Measurements from ENCODE around the gene CDCA8. TPM values are rescaled to one million over a fixed set of nuclear protein-coding genes. Genes with fewer than 3 reads are reported as not detected.
"Not testable (repeated sequence)": the region's sequence is repeated elsewhere in the genome, so short reads cannot be mapped to it uniquely, and the experiment has no call there.

The CDCA8 gene
- total RNA-seq, 1 donor from 2014 or later: 2.9 TPM

GRCh38 chr1:37680933-37681332 is 11.4 kb upstream of the CDCA8 start:
- DNase-seq: no peak
- no peak for TF ChIP-seq CTCF (IDR thresholded peaks at IDR 0.05)
- ATAC-seq (ENCODE audit: low read depth): no peak
- H3K36me3 Mint-ChIP-seq (ENCODE audit: low read depth): peaks cover 43% of the 10 kb centered on the region
- no peak overlapping the region for H3K4me3 Mint-ChIP-seq
- no peaks in the 10 kb centered on the region for H3K27me3 Mint-ChIP-seq
- H3K27ac Mint-ChIP-seq: no peak overlapping the region
- intact Hi-C loops (cut with micrococcal nuclease): no loop called here
- ChIA-PET POLR2A (interaction anchor here (0.6 to 2.4 kb wide), 3 partner anchors 10 to 171 kb away, joined by 4 to 9 read pairs (median 9); a partner anchor contains a TSS), CTCF (interaction anchor here (1.2 to 8.9 kb wide), 6 partner anchors 22 to 194 kb away, joined by 4 to 181 read pairs (median 10); no protein-coding TSS in a partner anchor)
- H3K9me3 Mint-ChIP-seq: no peaks in the 10 kb centered on the region
- H3K4me1 Mint-ChIP-seq: peaks cover 22% of the 10 kb centered on the region

- POLR2A ChIA-PET: interaction anchor here (2.1 to 2.4 kb wide), 2 partner anchors 9 to 79 kb away, joined by 9 read pairs; a partner anchor contains a TSS
- Mint-ChIP-seq H3K27ac (peak overlapping the region; percentile 77), H3K36me3 (ENCODE audit: low read depth) (peaks cover 53% of the 10 kb centered on the region), H3K9me3 (no peaks in the 10 kb centered on the region), H3K4me3 (no peak overlapping the region), H3K4me1 (peaks cover 6% of the 10 kb centered on the region), H3K27me3 (no peaks in the 10 kb centered on the region)
- CTCF ChIA-PET: interaction anchor here (0.6 to 8.9 kb wide), 17 partner anchors 8 to 979 kb away, joined by 3 to 181 read pairs (median 4); partner anchors contain the start of genes GNL2, MEAF6 and MTF1
- peak; percentile 91 for TF ChIP-seq CTCF (IDR thresholded peaks at IDR 0.05)
- peak; percentile 96 for ATAC-seq (ENCODE audit: low read depth)
- DNase-seq: peak; percentile 59
- intact Hi-C loops (cut with micrococcal nuclease): loop anchor here (1.0 to 2.0 kb wide), 4 partner anchors 79 to 227 kb away; partner anchors contain the start of gene GNL2
These were observed 9.9 kb upstream of the CDCA8 start for GRCh38 chr1:37682334-37682987.

- H3K9me3 Mint-ChIP-seq; H3K27ac Mint-ChIP-seq; ATAC-seq (ENCODE audit: low read depth); H3K4me3 Mint-ChIP-seq; H3K27me3 Mint-ChIP-seq; DNase-seq; intact Hi-C loops (cut with micrococcal nuclease): not testable (repeated sequence)
- peaks cover 62% of the 10 kb centered on the region for H3K36me3 Mint-ChIP-seq (ENCODE audit: low read depth)
- ChIA-PET CTCF (interaction anchor here (1.5 to 8.9 kb wide), 3 partner anchors 83 to 197 kb away, joined by 3 to 181 read pairs (median 23); no protein-coding TSS in a partner anchor), POLR2A (interaction anchor here (1.6 kb wide), 1 partner anchor 82 kb away, joined by 4 read pairs; no protein-coding TSS in a partner anchor)
- H3K4me1 Mint-ChIP-seq: peaks cover 15% of the 10 kb centered on the region
These were observed 8.1 kb upstream of the CDCA8 start for GRCh38 chr1:37684182-37684581.

- Mint-ChIP-seq H3K4me3 (no peak overlapping the region), H3K27ac (no peak overlapping the region), H3K4me1 (peaks cover 29% of the 10 kb centered on the region), H3K9me3 (no peaks in the 10 kb centered on the region), H3K36me3 (ENCODE audit: low read depth) (peaks cover 66% of the 10 kb centered on the region), H3K27me3 (no peaks in the 10 kb centered on the region)
- no peak for DNase-seq
- POLR2A ChIA-PET: interaction anchor here (0.7 kb wide), 1 partner anchor 445 kb away, joined by 5 read pairs; no protein-coding TSS in a partner anchor
- no peak for TF ChIP-seq CTCF (IDR thresholded peaks at IDR 0.05)
- intact Hi-C loops (cut with micrococcal nuclease): no loop called here
- CTCF ChIA-PET: interaction anchor here (8.9 kb wide), 1 partner anchor 84 kb away, joined by 181 read pairs; no protein-coding TSS in a partner anchor
- ATAC-seq (ENCODE audit: low read depth): no peak
These were observed 6.6 kb upstream of the CDCA8 start for GRCh38 chr1:37685722-37686121.

GRCh38 chr1:37687764-37688163 is 4.6 kb upstream of the CDCA8 start:
- H3K4me3 Mint-ChIP-seq; ATAC-seq (ENCODE audit: low read depth); H3K27ac Mint-ChIP-seq; intact Hi-C loops (cut with micrococcal nuclease); H3K9me3 Mint-ChIP-seq; H3K27me3 Mint-ChIP-seq; POLR2A ChIA-PET; DNase-seq: not testable (repeated sequence)
- CTCF ChIA-PET: interaction anchor here (0.7 kb wide), 1 partner anchor 201 kb away, joined by 3 read pairs; no protein-coding TSS in a partner anchor
- peaks cover 52% of the 10 kb centered on the region for H3K36me3 Mint-ChIP-seq (ENCODE audit: low read depth)
- peaks cover 46% of the 10 kb centered on the region for H3K4me1 Mint-ChIP-seq

GRCh38 chr1:37688926-37689325 is 3.4 kb upstream of the CDCA8 start:
- ChIA-PET POLR2A (interaction anchor here (0.6 to 3.5 kb wide), 9 partner anchors 12 to 323 kb away, joined by 3 to 29 read pairs (median 6); partner anchors contain the start of genes C1orf122, GNL2, YRDC and ZC3H12A), CTCF (interaction anchor here (1.3 to 2.3 kb wide), 3 partner anchors 86 to 201 kb away, joined by 4 to 9 read pairs (median 8); partner anchors contain the start of gene MTF1)
- peaks cover 47% of the 10 kb centered on the region for H3K4me1 Mint-ChIP-seq
- no peaks in the 10 kb centered on the region for H3K9me3 Mint-ChIP-seq
- H3K36me3 Mint-ChIP-seq (ENCODE audit: low read depth): peaks cover 40% of the 10 kb centered on the region
- no peaks in the 10 kb centered on the region for H3K27me3 Mint-ChIP-seq
- intact Hi-C loops (cut with micrococcal nuclease): no loop called here
- ATAC-seq (ENCODE audit: low read depth) (no peak), DNase-seq (no peak)
- no peak for TF ChIP-seq CTCF (IDR thresholded peaks at IDR 0.05)
- peak overlapping the region; percentile 91 for H3K27ac Mint-ChIP-seq
- peak overlapping the region; percentile 93 for H3K4me3 Mint-ChIP-seq

Data from activated B cell treated with CpG ODN at 0.5 μM for 24 hours (primary cell).